ENCODE data around the gene TGFBR1.

Gene TGFBR1

DNA sequence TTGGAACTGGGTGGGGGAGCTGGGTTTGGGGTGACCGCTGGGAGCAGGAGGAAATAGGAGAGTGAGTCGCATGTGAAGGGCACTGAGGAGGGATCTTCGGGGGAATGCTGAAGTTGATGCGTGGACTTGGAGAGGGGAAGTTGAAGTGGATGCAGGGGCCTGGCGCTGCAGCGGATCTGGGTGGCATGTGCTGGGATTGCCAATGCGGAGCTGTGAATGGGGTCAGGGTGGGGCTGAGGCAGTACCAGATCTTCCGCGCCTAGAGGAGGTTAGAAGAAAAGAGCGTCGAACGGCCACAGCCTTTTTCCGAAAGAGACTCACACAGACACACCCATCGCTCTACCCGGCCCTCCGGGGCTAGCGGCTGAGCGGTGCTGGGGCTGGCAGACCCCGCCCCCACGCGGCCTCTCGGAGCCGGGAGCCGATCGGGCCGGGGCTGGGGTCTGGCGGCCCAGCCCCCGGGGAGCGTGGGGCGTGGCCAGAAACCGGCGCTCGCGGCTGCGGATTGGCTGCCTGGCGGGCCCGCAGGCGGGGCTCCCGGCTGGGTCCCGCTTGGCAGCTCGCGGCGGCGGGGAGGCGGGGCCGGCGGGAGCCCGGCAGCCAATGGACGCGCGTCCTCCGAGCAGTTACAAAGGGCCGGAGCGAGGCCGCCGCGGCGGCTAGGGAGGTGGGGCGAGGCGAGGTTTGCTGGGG, at the start of gene TGFBR1:
TGFBR1 (plus strand) TSS at position 655 of the 693 bp plus-strand sequence. CDS start 93 bp downstream, outside the sequence.
- DNase-seq (ENCODE audit: low spot score) = peak; percentile 99

DNA sequence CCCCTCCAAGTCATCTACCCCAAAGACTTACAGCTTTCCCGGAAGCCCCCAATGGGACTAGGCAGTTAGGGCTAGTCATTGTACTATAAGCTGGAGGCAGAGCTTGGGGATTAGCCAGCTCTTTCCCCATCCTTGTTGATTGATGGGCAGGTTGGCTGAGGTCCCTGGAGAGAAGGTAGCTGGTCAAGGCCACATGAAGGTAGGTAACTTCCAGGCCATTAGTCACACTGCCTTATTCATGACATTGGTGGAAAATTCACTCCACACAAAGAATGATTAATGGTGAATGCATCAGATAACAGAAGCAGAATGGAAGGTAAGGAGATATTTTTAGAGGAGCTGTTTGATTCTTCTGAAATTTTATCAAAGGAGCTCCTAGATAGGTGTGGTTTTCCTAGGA, 49.5 kb upstream of the TGFBR1 start:
- no peak for DNase-seq (ENCODE audit: low spot score)

DNA sequence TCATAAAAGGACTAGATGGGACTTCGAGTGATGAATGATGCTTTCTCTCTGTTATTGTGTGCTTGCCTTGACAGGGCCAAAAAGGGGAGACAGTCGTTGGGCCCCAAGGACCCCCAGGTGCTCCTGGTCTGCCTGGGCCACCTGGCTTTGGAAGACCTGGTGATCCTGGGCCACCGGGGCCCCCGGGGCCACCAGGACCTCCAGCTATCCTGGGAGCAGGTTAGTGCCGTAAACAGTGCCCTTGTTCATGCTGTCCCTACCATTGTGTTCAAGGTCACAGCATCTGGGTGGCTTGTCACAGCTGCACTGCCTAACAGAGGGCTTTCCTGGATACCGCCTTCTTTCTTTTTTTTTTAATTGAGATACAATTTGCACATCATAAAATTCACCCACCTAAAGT, 48.7 kb upstream of the TGFBR1 start:
- DNase-seq (ENCODE audit: low spot score) = no peak

DNA sequence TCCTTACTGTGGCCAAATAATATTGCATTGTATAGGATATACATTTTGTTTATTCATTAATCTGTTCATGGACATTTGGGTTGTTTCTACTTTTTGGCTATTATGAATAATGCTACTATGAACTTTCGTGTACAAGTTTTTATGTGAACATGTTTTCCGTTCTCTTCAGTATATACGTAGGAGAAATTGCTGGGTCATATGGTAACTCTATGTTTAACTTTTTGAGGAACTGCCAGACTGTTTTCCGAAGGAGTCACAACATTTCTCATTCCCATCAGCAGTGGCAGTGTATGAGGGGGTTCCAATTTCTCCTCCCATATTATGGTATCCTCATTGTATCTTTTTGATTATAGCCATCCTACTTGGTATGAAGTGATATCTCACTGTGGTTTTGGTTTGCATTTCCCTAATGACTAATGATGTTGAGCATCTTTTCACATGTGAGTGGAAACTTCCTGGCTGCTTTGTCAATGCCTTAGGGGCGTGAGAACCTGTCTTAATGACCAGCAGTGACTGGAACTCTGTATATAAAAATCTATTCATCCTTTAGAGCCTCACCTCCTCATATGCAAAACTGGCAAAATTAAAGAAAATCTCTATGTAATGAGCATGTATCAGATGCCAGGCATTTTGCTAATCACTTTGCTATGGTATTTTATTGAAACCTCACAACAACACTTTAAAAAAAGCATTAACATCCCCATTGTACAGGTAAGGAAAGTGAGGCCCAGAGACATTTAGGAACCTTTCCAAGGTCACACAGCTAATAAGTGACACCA, 47.8 kb upstream of the TGFBR1 start:
- DNase-seq (ENCODE audit: low spot score) = no peak

DNA sequence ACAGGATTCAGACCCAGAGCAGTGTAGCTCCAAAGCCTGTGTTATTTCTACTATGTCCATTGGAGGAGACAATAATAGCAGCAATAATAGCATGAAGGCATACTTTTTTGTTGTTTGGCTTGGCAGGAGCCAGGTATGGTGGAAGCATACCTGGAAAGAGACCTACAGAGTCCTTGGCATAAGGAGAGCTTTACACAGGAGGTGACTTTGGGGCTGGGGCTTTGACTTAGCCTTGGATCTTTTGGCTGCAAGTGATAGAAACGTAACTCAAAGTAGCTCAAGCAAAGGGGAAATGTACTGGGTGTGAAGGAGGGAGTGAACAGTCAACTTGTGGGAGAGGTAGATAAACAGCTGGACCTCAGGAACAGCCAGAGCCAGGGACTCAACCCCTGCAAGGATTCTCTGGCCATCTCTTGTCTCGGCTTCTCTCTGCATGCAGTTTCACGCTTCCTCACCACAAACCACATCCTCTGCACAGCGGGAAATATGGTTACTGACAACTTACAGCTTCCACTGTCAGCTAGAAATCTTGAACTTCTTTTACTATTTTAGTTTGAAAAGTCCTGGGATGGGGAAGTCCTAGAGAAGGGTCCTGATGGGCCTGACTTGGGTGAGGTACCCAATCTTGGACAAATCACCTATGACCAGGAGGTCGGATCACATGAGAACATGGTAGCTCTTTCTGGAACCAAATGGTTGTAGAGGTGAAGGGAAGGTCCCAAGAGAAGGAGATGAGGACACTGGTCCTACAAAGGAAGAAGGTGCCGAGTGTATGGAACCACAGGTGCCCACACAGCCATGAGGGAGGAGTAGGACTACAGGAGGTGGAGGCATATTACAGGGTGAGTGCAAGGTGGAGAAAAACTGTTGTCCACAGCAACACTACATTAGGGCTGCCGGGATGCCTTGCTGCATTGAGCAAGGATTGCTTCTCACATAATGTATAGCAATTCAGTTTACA, 47.0 kb upstream of the TGFBR1 start:
- peak; percentile 28 for DNase-seq (ENCODE audit: low spot score)

DNA sequence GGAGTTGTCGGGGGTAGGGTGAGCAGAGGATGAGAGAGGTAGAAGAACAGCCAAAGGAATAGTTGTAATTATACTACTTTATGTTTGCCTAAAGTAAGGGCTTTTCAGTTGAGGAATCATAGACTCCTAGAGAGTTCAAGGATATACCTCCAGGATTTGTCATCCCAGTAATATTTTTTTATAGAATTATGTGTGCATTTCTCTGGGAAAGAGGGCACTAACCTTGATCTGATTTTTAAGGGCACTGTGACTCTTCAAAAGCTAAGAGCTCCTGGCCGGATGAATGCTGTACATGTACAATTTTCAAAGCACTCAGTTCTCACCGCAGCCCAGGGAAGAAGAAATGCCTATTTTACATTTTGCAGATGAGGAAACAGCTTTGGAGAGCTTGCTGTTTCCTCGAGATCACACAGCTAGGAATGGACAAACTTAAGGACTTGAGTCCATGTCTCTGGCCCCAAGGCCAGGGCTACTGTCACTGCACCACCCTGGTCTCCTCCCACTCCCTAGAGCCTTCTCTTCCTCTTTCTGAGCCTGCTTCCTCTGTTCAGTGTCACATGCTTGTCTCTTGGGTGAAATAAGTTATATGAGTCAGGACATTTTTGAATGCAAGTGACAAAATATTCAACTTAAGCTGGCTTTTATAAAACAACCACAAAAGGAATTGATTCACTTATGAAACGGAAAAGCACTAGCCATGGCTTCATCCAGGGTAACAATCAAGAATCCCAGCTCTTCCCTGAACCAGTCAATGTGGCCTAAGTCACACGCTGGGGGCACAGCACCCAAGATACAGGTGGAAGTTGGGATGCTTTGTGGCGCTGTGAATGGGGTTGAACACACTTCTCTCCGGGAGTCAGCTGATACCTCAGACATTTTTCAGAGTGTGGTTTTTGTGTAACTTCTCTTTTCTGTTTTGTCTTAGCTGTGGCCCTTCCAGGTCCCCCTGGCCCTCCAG, 45.7 kb upstream of the TGFBR1 start:
- peak; percentile 76 for DNase-seq (ENCODE audit: low spot score)

DNA sequence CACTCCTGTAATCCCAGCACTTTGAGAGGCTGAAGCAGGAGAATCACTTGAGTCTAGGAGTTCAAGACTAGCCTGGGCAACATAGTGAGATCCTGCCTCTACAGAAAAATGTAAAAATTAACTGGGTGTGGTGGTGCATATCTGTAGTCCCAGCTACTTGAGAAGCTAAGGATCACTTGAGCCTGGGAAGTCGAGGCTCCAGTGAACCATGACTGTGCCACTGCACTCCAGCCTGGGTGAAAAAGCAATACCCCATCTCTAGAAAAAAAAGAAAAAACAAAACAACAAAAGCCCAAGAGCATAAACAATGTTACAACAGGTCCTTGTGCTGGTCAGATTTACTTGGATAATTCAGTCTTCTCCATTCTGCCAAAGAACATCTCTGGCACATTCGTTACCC, 44.3 kb upstream of the TGFBR1 start:
- no peak for DNase-seq (ENCODE audit: low spot score)

DNA sequence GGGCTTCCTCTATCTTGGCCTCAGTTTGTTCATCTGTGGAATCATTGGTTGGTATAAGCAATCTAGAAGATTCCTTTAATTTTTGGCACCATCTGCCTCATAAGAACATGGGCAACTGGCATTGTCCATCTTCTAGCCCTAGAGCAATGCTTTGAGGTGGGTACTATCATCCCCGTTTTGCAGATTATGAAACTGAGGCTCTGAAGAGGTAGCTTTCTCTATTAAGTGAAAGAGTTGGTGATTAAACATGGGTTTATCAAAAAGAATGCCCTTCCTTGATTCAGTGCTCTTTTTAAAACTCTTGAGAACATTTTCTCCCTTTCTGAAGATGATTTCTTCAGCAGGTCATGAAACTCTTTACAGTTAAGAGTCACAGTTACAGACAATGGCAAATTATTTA, 42.4 kb upstream of the TGFBR1 start:
- DNase-seq (ENCODE audit: low spot score) = no peak

DNA sequence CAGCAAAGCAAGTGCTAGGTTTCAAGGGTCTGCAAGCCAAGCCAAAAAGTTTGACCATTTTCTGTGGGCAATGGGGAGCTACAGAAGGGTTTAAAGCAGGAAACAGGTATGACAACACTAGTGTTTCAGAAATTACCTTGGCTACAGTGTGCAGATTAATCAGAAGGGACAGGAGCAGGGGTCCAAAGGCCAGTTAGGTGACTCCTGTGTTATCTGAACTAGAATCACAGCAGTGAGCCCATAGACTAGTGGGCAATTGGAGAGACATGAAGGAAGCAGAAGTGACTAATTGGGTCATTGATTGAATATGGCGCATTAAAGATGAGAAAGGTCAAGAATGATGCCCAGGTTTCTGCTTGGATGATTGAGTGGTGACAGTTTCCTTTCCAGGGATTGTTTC, 41.4 kb upstream of the TGFBR1 start:
- DNase-seq (ENCODE audit: low spot score) = no peak

DNA sequence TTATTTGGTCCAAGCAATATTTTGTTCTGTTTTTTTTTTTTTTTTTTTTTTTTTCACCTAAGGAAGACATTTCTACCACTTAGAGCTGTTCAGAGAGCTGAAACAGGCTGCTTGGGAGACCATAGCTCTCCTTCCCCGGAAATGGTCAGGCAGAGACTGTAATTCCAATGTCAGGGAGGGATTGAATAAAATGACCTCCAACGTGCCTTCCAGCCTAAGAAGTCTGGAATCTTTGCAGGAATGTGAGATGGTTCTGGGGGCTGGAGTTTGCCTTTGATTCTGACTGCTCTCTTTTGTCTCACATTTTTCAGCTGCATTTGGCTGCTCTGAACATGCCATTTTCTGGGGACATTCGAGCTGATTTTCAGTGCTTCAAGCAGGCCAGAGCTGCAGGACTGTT, 38.3 kb upstream of the TGFBR1 start:
- DNase-seq (ENCODE audit: low spot score) = no peak

DNA sequence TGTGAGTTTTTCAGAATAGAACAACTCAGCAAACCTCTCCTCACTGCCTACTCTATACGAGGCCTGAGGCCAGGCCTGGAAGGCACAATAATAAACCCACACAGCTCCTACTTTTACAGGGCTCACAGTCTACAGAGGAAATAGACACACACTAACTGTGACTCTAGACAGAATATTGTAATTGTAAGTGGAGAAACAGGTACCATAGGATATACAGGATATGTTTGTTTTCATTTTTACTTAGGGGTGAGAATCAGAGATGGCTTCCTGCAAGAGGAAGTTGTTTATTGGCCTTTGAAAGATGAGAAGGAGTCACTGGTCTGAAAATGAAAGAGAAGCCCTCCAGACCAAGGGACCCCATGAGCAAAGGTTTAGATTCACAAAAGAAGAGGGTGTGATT, 35.8 kb upstream of the TGFBR1 start:
- DNase-seq (ENCODE audit: low spot score) = no peak

DNA sequence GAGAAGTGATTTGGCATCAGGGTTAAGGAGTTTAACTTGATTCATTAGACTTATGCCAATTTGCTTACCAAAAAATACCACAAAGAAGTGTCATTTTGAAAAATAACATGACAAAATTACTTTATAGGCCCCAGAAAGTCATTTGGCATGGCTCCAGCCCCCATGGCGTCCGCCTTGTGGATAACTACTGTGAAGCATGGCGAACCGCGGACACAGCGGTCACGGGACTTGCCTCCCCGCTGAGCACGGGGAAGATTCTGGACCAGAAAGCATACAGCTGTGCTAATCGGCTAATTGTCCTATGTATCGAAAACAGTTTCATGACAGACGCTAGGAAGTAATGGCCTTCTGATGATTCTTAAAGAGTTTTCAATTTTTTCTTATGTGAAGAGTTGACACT, 35.4 kb upstream of the TGFBR1 start:
- DNase-seq (ENCODE audit: low spot score) = no peak

DNA sequence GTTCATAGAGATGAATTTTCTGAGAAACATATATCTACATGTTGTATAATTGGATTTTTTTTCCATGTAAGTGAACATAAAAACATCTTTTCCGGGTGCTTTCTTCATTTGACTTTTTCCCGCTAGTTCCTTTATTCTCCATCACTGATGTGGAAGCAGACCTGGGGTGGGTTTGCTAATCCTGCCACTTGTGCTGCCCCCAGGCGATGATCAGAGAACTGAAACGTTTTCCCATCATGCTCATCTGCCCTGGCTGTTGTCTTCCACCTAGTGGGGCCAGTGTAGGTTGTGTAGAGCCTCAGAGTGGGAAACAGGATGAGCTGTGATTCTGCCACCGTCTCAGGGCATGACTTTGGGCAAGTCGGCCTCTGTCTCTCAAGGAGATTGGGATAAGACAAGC, 34.2 kb upstream of the TGFBR1 start:
- DNase-seq (ENCODE audit: low spot score) = no peak

DNA sequence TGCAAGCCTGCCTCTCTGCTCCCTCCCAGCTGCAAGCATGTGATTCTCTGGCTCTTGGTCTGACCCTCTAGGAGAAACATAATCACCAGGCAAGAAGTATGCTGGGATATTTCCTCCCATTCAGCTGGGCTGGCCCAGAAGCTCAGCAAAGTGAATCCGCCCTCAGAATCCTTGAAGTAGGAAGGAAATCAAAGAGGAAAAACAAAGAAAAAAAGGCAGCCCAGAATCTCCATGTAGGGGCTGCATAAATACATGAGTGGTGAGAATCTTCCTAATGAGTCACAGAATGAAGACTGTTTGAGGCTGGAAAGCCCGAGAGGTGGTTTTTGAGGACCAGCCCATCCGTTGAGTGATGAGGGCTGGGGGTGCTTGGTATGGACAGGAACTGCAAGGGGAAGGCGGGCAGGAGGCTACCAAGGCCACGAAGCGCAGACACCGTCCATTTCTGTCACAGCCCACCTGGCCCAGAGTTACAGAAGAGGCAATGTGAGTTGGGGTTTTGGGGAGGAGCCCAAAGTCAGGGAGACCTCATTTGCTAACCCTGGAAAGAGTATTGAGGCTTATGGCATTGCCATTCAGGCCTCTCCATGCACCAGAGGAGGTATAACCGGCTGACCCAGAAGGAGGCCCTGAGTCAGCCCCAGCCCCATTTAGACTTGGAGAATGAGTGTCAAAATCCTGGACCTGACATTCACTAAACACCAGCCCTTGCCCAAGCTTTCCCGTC, 33.4 kb upstream of the TGFBR1 start:
- DNase-seq (ENCODE audit: low spot score) = no peak

DNA sequence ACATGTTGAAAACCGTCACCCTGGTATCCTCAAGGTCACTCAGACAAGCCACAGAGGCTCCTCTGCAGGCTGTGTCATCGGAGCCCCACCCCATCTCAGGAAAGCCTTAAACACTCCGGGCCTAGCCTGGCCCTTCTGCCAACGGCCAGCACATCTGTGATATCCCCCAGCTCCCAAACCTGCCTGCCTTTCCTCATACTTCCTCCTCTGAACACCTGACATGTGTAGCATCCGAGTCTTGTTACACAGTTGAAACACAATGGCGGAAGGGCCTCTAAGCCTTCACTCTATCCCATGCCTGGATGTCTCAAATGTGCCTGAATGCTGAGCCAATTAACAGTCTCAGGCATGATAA, 32.9 kb upstream of the TGFBR1 start:
- DNase-seq (ENCODE audit: low spot score) = no peak

DNA sequence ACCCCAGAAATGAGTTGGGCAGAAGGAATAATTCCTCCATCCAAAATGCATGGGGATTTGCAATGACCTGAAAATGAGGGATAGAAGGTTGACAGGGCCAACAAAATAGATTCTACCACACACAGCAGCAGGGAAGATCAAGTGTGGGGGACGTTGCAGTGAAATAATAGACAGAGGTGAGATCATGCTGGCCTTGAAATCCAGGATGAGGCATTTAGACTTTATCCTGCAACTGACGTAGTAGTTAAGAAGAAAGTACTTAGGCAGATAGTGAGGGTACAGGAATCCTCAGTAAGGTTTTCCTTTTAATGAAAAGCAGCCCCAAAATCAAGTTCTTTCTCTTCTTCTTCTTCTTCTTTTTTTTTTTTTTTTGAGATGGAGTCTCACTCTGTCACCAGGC, 31.6 kb upstream of the TGFBR1 start:
- DNase-seq (ENCODE audit: low spot score) = no peak

DNA sequence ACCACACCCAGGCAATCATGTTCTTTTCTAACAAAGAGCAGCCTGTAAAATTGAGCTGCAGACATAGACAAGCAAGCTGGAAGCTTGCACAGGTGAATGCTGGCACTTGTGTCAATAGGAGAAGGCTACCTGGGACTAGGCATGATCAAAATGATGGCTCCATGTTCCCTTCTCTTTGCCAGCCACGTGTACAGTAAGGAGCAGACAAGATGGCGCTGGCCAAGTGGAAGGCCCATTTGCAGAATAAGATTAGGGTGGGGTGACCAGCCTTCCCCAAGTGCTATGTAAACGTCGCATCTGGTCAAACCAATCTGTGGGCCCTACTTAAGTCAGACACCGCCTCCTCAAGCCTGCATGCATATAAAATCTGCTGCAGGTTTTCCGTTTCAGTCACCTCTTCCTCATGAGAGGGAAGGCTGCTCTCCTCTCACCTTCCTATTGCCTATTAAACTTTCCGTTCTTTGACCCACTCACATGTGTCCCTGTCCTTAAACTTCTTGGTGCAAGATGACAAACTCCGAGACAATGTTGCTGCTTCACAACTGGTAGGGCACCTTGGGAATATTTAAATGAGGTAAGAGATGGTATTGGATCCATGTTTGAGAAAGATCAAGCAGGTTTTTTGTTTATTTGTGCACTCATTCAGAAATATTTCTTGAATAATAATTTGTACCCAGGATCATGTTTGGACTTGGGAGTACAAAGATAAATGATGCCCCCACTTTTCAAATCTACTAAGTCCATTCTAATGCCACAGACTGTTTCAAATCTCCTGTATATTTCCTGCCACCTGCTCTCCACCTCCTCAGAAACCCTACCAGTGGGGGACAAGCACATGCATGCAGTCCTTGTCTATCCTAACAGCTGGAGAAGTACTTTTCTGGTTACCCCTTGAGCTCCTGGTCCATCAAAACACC, 30.7 kb upstream of the TGFBR1 start:
- no peak for DNase-seq (ENCODE audit: low spot score)

DNA sequence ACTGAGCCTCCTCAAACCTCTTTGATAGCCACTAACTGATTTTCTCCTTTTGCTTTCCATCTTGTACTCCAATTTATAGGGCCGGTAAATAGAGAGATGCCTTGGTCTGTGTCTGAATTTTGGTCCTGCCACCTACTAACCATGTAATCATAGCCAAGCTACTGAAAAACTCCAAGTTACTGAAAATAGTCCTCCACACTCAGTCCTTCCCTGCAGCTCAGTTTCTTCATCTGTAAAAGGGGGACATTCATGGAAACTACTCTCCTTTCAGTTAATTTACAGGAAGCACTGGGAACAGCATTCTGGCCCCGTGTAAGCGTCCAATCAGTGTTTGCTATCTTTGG, 30.0 kb upstream of the TGFBR1 start:
- no peak for DNase-seq (ENCODE audit: low spot score)

DNA sequence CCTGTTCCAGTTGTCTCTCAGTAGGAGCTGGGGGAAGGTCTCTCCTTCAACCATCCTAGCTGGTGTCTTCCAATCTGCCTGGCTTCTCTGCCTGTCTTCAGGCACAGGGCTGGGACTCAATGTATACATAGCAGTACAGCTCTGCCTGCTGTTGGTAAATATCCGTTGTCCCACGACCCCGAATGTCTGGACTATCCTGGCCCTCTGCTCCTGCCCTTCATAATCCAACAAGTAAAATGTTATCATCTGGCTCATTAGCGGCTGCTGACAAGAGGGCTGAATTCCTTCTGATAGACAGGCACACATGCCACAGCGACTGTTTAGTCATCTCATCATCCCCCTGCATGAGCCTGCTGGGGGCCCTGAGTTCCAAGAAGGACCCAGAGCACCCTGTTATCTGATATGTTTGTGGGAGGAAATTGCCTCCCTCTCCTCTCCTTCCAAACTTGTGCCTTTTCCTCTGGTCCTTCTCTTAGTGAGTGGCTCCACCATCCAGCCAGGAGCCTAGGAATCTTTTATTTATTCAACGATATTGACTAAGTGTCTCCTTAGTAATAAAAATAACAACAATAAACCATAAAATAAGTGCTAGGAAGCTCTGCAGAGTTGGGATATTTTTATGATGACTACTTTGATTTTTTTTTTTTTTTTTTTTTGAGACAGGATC, 29.5 kb upstream of the TGFBR1 start:
- DNase-seq (ENCODE audit: low spot score) = no peak
